ENCODE results near the gene PNKP. TPM values are rescaled to one million over a fixed set of nuclear protein-coding genes. Genes with fewer than 3 reads are reported as not detected.
A peak's percentile ranks its signal among the peaks of the same experiment; 100 is the strongest.

PNKP gene
- total and polyA plus RNA-seq, 9 of the 15 experiments (the other 6 are each of a cell fraction or from before 2014, with no cell fraction given), result 2.8 to 85.4 (median 25.3) TPM

DNA sequence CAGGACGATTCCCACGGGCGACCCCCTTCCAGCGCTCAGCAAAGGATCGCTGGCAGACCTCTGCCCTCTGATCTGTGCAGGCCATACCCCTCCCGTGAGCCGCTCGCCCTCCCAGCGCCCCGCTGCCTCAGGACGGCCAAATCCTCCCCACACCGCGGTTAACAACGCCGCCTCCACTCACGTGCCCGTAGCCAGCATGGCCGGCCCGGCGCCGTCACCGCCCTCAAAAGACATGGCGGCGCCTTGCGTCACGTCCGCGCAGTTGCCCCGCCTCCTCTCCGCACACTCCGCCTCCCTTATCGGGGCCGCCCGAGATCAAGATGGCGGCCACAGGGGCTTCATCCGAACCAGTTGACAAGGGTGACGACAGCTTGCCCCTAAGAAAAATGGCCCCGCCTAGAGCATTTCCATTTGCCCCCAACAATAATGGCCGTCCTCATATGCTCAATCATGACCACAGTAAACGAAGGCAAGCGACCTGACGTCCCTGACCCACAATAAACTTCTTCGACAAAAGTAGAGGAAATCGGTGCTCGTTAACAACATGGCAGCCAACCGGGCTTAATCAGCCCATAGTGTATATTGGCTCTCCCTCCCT lies 9.1 kb upstream of the PNKP start:
- in situ Hi-C loops (cut with MboI), result loop anchor here (10.0 kb wide), 1 partner anchor 382 kb away; the partner anchor contains the start of gene RPS11
- BruUV-seq (replicated peaks), result no TSS peak
- ATAC-seq (peak; percentile 83), FAIRE-seq (no peak), DNase-seq (ENCODE audit: extremely low read depth in 1 of 4, low spot score in 3 of 4) (peak; percentile 73 to 99 (median 80))
- H4K20me1 ChIP-seq (replicated peaks; ENCODE audit: control insufficient read depth, insufficient read depth, low read length), result no peaks in the 10 kb centered on the region
- 0% methylated on average over 43 of the region's 46 CpGs for WGBS (ENCODE audit: insufficient coverage, low coverage, missing lambda C conversion rate)
- intact Hi-C loops (cut with micrococcal nuclease), result loop anchor here (1.0 to 10.0 kb wide), 2 partner anchors 7 to 162 kb away; no protein-coding TSS in a partner anchor
- peak overlapping the region; percentile 99 for H3K4me2 ChIP-seq (ENCODE audit: insufficient read depth, low read length)
- peaks cover 35% of the 10 kb centered on the region for H3K79me2 ChIP-seq (ENCODE audit: control insufficient read depth, insufficient read depth, low read length)
- H3K4me3 ChIP-seq, result peak overlapping the region; percentile 84
- H3K4me1 ChIP-seq (replicated peaks in 1 of 2; ENCODE audit: control insufficient read depth in 2 of 2, insufficient read depth in 2 of 2, low read length in 2 of 2), result peaks cover 7 to 74% of the 10 kb centered on the region in 2 experiments; a peak in 4 of 5 replicates
- H3K9me3 ChIP-seq (replicated peaks; ENCODE audit: control insufficient read depth, insufficient read depth, low read depth, low read length), result no peaks in the 10 kb centered on the region
- H3K27ac ChIP-seq (ENCODE audit: extremely low read depth, low read depth, low read length), result peak overlapping the region; percentile 99
- H3K9me1 ChIP-seq (ENCODE audit: control insufficient read depth, insufficient read depth, low read length), result no peaks in the 10 kb centered on the region
- H3K27me3 ChIP-seq (ENCODE audit: control insufficient read depth in 2 of 2, insufficient read depth in 2 of 2, low read length in 2 of 2), result no peaks in the 10 kb centered on the region
- H3K36me3 ChIP-seq (ENCODE audit: control insufficient read depth, insufficient read depth, low read length), result peaks cover 50% of the 10 kb centered on the region; the same call in 2 of the 3 replicates
- CTCF ChIA-PET (ENCODE audit: low intra/inter-chr PET ratio), result no interaction called here
- peak overlapping the region; percentile 97 for H2AFZ ChIP-seq (ENCODE audit: low read depth, low read length)
- POLR2A ChIA-PET, result interaction anchor here (0.5 to 3.0 kb wide), 15 partner anchors 9 to 759 kb away, joined by 3 to 19 read pairs (median 3); partner anchors contain the start of genes ATF5 and NUP62
- peak overlapping the region; percentile 98 to 99 for H3K9ac ChIP-seq (ENCODE audit: insufficient read depth in 1 of 2, low read depth in 2 of 2, low read length in 2 of 2)
- TF ChIP-seq ZNF212 (CRISPR knock-in tag; IDR thresholded peaks at IDR 0.05) (no peak), TCF7 (IDR thresholded peaks at IDR 0.05; ENCODE audit: borderline replicate concordance) (no peak), ZNF507 (tag; conservative IDR thresholded peaks at IDR 0.05) (no peak), RBM34 (IDR thresholded peaks at IDR 0.05; ENCODE audit: borderline replicate concordance, insufficient read depth, low read length) (no peak), CHCHD3 (CRISPR knock-in tag; IDR thresholded peaks at IDR 0.05) (no peak), MED1 (CRISPR knock-in tag; IDR thresholded peaks at IDR 0.05; ENCODE audit: borderline replicate concordance) (no peak), MCM7 (IDR thresholded peaks at IDR 0.05) (no peak), KDM4B (IDR thresholded peaks at IDR 0.05; ENCODE audit: borderline replicate concordance in 2 of 2, low read depth in 1 of 2) (peak in 1 of 2 experiments; percentile 82; a peak in 2 of 4 replicates), ZEB2 (IDR thresholded peaks at IDR 0.05) (no peak), ZKSCAN1 (IDR thresholded peaks at IDR 0.05; ENCODE audit: low read depth, low read length) (0 out of 2 replicates have a peak, but pooled peaks have one; percentile 7), MAFG (tag; conservative IDR thresholded peaks at IDR 0.05) (no peak), ZC3H11A (IDR thresholded peaks at IDR 0.05; ENCODE audit: low read depth, low read length) (no peak), ZNF668 (CRISPR knock-in tag; IDR thresholded peaks at IDR 0.05) (no peak), C11orf30 (IDR thresholded peaks at IDR 0.05; ENCODE audit: low read depth) (peak; percentile 78), RBM39 (optimal IDR thresholded peaks at IDR 0.05; ENCODE audit: low read depth, low read length) (no peak), TFAM (CRISPR knock-in tag; conservative IDR thresholded peaks at IDR 0.05) (no peak), GTF2E2 (tag; IDR thresholded peaks at IDR 0.05) (no peak), ZKSCAN8 (CRISPR knock-in tag; IDR thresholded peaks at IDR 0.05) (no peak), CHD2 (IDR thresholded peaks at IDR 0.05; ENCODE audit: low read depth, low read length) (no peak), KHSRP (IDR thresholded peaks at IDR 0.05) (no peak)
- TF ChIP-seq, protein P1, sequence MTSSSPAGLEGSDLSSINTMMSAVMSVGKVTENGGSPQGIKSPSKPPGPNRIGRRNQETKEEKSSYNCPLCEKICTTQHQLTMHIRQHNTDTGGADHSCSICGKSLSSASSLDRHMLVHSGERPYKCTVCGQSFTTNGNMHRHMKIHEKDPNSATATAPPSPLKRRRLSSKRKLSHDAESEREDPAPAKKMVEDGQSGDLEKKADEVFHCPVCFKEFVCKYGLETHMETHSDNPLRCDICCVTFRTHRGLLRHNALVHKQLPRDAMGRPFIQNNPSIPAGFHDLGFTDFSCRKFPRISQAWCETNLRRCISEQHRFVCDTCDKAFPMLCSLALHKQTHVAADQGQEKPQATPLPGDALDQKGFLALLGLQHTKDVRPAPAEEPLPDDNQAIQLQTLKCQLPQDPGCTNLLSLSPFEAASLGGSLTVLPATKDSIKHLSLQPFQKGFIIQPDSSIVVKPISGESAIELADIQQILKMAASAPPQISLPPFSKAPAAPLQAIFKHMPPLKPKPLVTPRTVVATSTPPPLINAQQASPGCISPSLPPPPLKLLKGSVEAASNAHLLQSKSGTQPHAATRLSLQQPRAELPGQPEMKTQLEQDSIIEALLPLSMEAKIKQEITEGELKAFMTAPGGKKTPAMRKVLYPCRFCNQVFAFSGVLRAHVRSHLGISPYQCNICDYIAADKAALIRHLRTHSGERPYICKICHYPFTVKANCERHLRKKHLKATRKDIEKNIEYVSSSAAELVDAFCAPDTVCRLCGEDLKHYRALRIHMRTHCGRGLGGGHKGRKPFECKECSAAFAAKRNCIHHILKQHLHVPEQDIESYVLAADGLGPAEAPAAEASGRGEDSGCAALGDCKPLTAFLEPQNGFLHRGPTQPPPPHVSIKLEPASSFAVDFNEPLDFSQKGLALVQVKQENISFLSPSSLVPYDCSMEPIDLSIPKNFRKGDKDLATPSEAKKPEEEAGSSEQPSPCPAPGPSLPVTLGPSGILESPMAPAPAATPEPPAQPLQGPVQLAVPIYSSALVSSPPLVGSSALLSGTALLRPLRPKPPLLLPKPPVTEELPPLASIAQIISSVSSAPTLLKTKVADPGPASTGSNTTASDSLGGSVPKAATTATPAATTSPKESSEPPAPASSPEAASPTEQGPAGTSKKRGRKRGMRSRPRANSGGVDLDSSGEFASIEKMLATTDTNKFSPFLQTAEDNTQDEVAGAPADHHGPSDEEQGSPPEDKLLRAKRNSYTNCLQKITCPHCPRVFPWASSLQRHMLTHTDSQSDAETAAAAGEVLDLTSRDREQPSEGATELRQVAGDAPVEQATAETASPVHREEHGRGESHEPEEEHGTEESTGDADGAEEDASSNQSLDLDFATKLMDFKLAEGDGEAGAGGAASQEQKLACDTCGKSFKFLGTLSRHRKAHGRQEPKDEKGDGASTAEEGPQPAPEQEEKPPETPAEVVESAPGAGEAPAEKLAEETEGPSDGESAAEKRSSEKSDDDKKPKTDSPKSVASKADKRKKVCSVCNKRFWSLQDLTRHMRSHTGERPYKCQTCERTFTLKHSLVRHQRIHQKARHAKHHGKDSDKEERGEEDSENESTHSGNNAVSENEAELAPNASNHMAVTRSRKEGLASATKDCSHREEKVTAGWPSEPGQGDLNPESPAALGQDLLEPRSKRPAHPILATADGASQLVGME (CRISPR knock-in tag; IDR thresholded peaks at IDR 0.05), result no peak
